ENCODE data around the gene HHIPL1. TPM values are rescaled to one million over a fixed set of nuclear protein-coding genes. Genes with fewer than 3 reads are reported as not detected.

HHIPL1 gene
- total and polyA plus RNA-seq, 2 experiments from 2014 or later, result 0.83 to 1.2 TPM

DNA sequence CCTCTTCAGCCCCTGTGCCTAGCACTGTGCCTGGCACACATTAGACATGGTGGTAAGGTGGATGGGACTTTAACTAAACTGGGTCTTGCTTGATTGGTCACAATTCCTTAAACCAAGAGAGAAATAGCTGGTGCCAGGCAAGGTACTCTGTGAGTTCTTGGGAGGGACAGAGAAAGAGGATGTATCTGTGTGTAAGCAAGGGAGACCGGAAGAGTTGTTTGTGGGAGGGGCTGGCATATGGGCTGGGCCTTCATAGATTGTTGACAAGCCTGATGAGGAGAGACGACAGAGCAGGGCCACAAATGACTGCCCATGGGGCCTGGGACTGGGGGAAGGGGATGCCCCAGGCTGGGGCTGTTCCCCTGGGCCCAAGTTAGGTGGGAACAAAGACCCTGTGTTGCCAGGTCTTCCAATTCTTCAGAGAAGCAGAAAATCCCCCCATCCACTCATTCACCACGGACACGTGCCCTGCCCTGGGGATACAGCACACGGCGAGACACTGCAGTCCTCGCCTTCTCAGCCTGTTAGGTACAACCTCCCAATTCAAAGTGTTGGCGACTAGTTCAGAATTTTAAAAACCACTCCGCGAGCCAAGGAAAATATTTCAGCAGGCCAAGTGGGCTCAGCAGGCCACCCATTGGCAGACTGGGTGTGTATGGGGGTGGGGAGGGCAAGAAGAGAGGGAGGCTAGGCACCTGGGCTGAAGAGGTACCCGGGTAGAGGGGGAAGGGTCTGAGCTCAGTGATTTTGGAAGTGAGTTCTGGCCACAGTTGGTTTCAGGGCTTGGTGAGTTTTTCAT is 27.8 kb downstream of the HHIPL1 start:
- Histone ChIP-seq H3K27ac (no peak overlapping the region), H3K9me3 (ENCODE audit: low read depth) (no peaks in the 10 kb centered on the region), H3K4me3 (no peak overlapping the region), H3K4me1 (ENCODE audit: low read depth) (no peaks in the 10 kb centered on the region), H3K27me3 (no peaks in the 10 kb centered on the region), H3K36me3 (no peaks in the 10 kb centered on the region)
- TF ChIP-seq, protein P1, sequence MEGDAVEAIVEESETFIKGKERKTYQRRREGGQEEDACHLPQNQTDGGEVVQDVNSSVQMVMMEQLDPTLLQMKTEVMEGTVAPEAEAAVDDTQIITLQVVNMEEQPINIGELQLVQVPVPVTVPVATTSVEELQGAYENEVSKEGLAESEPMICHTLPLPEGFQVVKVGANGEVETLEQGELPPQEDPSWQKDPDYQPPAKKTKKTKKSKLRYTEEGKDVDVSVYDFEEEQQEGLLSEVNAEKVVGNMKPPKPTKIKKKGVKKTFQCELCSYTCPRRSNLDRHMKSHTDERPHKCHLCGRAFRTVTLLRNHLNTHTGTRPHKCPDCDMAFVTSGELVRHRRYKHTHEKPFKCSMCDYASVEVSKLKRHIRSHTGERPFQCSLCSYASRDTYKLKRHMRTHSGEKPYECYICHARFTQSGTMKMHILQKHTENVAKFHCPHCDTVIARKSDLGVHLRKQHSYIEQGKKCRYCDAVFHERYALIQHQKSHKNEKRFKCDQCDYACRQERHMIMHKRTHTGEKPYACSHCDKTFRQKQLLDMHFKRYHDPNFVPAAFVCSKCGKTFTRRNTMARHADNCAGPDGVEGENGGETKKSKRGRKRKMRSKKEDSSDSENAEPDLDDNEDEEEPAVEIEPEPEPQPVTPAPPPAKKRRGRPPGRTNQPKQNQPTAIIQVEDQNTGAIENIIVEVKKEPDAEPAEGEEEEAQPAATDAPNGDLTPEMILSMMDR (IDR thresholded peaks at IDR 0.05; ENCODE audit: low read depth, low read length), result no peak
- no peak for DNase-seq (ENCODE audit: low read depth in 1 of 2, low spot score in 1 of 2)

DNA sequence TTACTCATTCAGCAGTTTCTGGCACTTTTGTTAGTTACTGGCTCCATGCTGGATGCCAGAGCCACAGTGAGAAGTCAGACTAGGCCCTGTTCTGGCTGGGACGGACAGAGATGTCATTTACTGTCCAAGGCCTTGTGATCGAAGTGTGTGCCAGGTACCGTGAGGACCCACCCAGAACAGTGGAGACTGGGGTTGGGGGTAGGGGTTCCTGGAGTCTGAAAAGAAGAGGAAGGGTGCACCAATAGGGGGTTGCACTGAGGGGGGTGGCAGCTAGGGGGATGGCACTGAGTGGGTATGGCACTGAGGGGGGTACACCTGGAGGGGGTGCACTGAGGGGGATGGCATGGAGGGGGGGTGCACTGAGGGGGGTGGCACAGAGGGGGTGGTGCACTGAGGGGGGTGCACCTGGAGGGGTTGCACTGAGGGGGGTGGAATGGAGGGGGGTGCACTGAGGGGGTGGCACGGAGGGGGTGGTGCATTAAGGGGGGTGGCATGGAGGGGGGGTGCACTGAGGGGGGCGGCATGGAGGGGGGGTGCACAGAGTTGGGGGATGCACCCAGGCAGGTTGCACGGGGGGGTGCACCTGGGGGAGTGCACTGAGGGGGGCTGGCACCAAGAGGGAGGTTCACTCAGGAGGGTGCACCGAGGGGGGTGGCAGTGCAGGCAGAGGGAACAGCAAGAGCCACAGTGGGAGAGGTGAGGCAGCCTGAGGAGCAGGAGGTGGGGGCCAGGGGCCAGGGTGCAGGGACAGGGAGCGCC is 28.6 kb downstream of the HHIPL1 start:
- no peaks in the 10 kb centered on the region for H3K9me3 ChIP-seq (ENCODE audit: low read depth)
- H3K27ac ChIP-seq, result no peak overlapping the region
- no peak overlapping the region for H3K4me3 ChIP-seq
- TF ChIP-seq, protein P1 (IDR thresholded peaks at IDR 0.05; ENCODE audit: low read depth, low read length), result no peak
- H3K4me1 ChIP-seq (ENCODE audit: low read depth), result no peaks in the 10 kb centered on the region
- DNase-seq (ENCODE audit: low read depth in 1 of 2, low spot score in 1 of 2), result no peak
- no peaks in the 10 kb centered on the region for H3K36me3 ChIP-seq
- no peaks in the 10 kb centered on the region for H3K27me3 ChIP-seq

DNA sequence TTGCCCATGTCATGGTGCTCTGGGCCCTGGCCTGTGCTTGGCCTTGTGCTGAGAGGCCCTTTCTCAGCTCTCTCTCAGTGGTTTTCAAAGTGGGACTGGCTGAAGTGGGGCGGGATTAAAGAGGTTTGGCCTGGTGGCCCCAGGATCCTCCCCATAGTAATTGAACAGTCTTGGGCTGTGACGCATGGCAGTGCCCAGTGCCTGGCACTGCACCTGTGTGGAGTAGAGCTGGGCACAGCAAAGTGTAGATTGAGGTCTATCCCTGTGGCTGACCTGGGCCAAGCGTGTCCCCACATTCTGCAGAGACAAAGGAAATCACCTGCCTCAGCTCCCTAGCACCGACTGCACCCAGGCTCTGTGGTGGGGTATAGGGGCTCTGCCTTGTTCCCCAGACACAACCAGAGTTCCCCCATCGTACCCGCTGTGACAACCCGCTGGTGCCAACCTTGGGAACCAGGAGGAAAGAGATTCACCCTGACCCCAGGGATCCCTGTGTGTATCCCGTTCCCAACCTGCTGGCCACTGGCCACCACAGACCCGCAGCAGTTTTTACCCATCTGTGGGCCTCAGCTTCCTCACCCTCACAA is 29.2 kb downstream of the HHIPL1 start:
- H3K4me1 ChIP-seq (ENCODE audit: low read depth), result no peaks in the 10 kb centered on the region
- H3K36me3 ChIP-seq, result no peaks in the 10 kb centered on the region
- H3K9me3 ChIP-seq (ENCODE audit: low read depth), result no peaks in the 10 kb centered on the region
- no peak overlapping the region for H3K27ac ChIP-seq
- TF ChIP-seq, protein P1 (IDR thresholded peaks at IDR 0.05; ENCODE audit: low read depth, low read length), result no peak
- H3K4me3 ChIP-seq, result no peak overlapping the region
- no peak for DNase-seq (ENCODE audit: low read depth in 1 of 2, low spot score in 1 of 2)
- H3K27me3 ChIP-seq, result no peaks in the 10 kb centered on the region

DNA sequence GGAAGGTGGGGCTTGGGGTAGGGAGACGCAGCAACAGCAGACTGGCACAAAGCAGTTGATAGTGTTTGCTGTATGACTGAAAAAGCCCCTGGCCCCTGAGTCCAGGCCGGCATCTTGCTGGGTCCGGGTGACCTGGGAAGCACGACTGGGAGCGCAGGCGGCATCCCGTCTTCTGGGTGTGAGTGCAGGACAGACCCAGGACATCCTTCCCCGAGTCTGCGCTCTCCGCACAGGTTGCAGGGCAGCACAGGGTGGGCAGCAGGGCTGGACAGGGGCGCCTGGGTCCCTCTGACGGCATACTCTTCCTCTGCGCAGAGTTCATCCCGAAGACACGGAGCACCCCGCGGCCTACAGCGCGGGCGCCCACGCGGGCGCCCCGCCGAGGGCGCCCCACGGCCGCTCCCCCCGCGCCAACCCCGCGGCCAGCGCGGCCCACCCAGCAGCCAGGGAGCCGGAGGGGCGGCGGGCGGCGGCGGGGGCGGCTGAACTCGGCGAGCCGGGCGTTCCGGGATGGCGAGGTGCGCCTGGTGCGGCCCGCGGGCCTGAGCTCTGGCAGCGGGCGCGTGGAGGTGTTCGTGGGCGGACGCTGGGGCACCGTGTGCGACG is 29.9 kb downstream of the HHIPL1 start:
- Histone ChIP-seq H3K27me3 (no peaks in the 10 kb centered on the region), H3K4me3 (no peak overlapping the region), H3K27ac (no peak overlapping the region), H3K36me3 (no peaks in the 10 kb centered on the region), H3K4me1 (ENCODE audit: low read depth) (no peaks in the 10 kb centered on the region), H3K9me3 (ENCODE audit: low read depth) (no peaks in the 10 kb centered on the region)
- TF ChIP-seq, protein P1 (IDR thresholded peaks at IDR 0.05; ENCODE audit: low read depth, low read length), result no peak
- DNase-seq (ENCODE audit: low read depth in 1 of 2, low spot score in 1 of 2), result no peak

DNA sequence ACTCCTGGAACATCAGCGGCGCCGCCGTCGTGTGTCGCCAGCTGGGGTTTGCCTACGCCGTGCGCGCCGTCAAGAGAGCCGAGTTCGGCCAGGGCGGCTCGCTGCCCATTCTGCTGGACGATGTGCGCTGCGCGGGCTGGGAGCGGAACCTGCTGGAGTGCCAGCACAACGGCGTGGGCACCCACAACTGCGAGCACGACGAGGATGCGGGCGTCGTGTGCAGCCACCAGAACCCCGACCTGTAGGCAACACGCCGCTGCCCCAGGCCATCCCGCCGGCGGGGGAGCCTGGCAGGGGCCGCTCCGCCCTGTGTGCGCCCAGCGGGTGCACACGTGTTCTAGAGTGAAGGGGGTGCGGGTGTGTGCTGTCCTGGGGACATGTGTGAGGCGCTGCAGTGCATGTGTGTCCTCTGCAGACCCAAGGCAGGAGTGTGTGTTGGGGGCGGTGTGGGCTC is 30.5 kb downstream of the HHIPL1 start:
- no peaks in the 10 kb centered on the region for H3K27me3 ChIP-seq
- TF ChIP-seq, protein P1 (IDR thresholded peaks at IDR 0.05; ENCODE audit: low read depth, low read length), result no peak
- DNase-seq (ENCODE audit: low read depth in 1 of 2, low spot score in 1 of 2), result no peak

More for the DNA sequence above, 30.5 kb downstream of the HHIPL1 start:
- Histone ChIP-seq H3K4me3 (no peak overlapping the region), H3K9me3 (ENCODE audit: low read depth) (no peaks in the 10 kb centered on the region), H3K27ac (no peak overlapping the region), H3K36me3 (no peaks in the 10 kb centered on the region), H3K4me1 (ENCODE audit: low read depth) (no peaks in the 10 kb centered on the region)

All from cardiac muscle cell (in vitro differentiated cells and primary cell).